GM12864 (cell line): ENCODE measurements around the gene GLIS2.
A peak's percentile ranks its signal among the peaks of the same experiment; 100 is the strongest.

Experiments
- DNase-seq: peaks from one replicate; pipeline ENCODE4 v3.0.0-alpha.2; 2011; ENCODE audit warnings: low read depth
- H3K4me3 ChIP-seq: 2 replicates; pipeline ENCODE4 v1.5.1; 2011; ENCODE audit warnings: mild to moderate bottlenecking, low read depth, low read length, control low read depth
- CTCF ChIP-seq: IDR thresholded peaks from 2 replicates; pipeline ENCODE4 v1.5.1; 2011; ENCODE audit warnings: low read depth, mild to moderate bottlenecking, moderate library complexity, low read length, control low read depth, inconsistent platforms; ENCODE audit errors: missing control alignments

Gene GLIS2

GRCh38 chr16:4307215-4308037 lies 8.4 kb upstream of the GLIS2 start:
- peak overlapping the region; percentile 90 for H3K4me3 ChIP-seq
- DNase-seq, result peak; percentile 81
- no peak for TF ChIP-seq CTCF

- no peak for DNase-seq
- TF ChIP-seq CTCF, result no peak
- H3K4me3 ChIP-seq, result no peak overlapping the region
Observed at GRCh38 chr16:4309102-4309832, 6.6 kb upstream of the GLIS2 start.

GRCh38 chr16:4309833-4310266 lies 6.0 kb upstream of the GLIS2 start:
- DNase-seq, result peak; percentile 50
- TF ChIP-seq CTCF, result peak; percentile 93
- H3K4me3 ChIP-seq, result no peak overlapping the region

GRCh38 chr16:4313563-4314531 lies 2.0 kb upstream of the GLIS2 start:
- peak; percentile 75 for TF ChIP-seq CTCF
- no peak for DNase-seq
- H3K4me3 ChIP-seq, result no peak overlapping the region

- peak overlapping the region; percentile 38 for H3K4me3 ChIP-seq
- peak; percentile 1 for TF ChIP-seq CTCF
- no peak for DNase-seq
Observed at GRCh38 chr16:4314532-4315185, 1.2 kb upstream of the GLIS2 start.
